Measurements from ENCODE around the gene DDX52.

DDX52 gene

DNA sequence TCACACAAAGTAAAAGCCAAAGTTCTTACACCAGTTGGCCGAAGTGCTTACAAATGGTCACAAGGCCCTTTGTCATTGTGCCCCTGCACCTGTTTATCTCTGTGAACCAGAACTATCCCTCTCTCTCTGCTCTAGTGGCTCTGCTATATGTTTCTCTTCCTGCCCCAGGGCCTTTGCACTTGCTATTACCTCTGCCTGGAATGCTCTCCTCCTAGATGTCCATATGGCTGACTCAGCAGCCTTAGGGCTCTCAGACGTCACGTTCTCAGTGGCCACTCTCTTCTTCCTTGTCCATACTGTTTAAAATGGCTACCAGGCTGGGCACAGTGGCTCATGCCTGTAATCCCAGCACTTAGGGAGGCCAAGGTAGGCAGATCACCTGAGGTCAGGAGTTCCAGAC, 38.8 kb upstream of the DDX52 start:
- TF ChIP-seq TEAD4 (IDR thresholded peaks at IDR 0.05) (no peak), EGR1 (IDR thresholded peaks at IDR 0.05) (no peak), TCF12 (IDR thresholded peaks at IDR 0.05; ENCODE audit: low read depth) (no peak), ZBTB7A (IDR thresholded peaks at IDR 0.05; ENCODE audit: low read depth) (no peak), TAF1 (IDR thresholded peaks at IDR 0.05; ENCODE audit: low read depth) (no peak), NFIC (IDR thresholded peaks at IDR 0.05) (no peak), CREB1 (IDR thresholded peaks at IDR 0.05; ENCODE audit: low read depth) (no peak), EP300 (IDR thresholded peaks at IDR 0.05; ENCODE audit: borderline replicate concordance) (no peak), RAD21 (IDR thresholded peaks at IDR 0.05; ENCODE audit: low read depth) (no peak), FOXM1 (IDR thresholded peaks at IDR 0.05; ENCODE audit: borderline replicate concordance, low read depth) (no peak), YY1 (IDR thresholded peaks at IDR 0.05; ENCODE audit: low read depth) (no peak), CEBPB (IDR thresholded peaks at IDR 0.05) (no peak)
- TF ChIP-seq, protein P1, sequence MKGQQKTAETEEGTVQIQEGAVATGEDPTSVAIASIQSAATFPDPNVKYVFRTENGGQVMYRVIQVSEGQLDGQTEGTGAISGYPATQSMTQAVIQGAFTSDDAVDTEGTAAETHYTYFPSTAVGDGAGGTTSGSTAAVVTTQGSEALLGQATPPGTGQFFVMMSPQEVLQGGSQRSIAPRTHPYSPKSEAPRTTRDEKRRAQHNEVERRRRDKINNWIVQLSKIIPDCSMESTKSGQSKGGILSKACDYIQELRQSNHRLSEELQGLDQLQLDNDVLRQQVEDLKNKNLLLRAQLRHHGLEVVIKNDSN (IDR thresholded peaks at IDR 0.05), result no peak
- TF ChIP-seq, protein P2, sequence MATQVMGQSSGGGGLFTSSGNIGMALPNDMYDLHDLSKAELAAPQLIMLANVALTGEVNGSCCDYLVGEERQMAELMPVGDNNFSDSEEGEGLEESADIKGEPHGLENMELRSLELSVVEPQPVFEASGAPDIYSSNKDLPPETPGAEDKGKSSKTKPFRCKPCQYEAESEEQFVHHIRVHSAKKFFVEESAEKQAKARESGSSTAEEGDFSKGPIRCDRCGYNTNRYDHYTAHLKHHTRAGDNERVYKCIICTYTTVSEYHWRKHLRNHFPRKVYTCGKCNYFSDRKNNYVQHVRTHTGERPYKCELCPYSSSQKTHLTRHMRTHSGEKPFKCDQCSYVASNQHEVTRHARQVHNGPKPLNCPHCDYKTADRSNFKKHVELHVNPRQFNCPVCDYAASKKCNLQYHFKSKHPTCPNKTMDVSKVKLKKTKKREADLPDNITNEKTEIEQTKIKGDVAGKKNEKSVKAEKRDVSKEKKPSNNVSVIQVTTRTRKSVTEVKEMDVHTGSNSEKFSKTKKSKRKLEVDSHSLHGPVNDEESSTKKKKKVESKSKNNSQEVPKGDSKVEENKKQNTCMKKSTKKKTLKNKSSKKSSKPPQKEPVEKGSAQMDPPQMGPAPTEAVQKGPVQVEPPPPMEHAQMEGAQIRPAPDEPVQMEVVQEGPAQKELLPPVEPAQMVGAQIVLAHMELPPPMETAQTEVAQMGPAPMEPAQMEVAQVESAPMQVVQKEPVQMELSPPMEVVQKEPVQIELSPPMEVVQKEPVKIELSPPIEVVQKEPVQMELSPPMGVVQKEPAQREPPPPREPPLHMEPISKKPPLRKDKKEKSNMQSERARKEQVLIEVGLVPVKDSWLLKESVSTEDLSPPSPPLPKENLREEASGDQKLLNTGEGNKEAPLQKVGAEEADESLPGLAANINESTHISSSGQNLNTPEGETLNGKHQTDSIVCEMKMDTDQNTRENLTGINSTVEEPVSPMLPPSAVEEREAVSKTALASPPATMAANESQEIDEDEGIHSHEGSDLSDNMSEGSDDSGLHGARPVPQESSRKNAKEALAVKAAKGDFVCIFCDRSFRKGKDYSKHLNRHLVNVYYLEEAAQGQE (IDR thresholded peaks at IDR 0.05; ENCODE audit: low read depth), result no peak
- TF ChIP-seq, protein P3, sequence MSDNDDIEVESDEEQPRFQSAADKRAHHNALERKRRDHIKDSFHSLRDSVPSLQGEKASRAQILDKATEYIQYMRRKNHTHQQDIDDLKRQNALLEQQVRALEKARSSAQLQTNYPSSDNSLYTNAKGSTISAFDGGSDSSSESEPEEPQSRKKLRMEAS (IDR thresholded peaks at IDR 0.05), result no peak

DNA sequence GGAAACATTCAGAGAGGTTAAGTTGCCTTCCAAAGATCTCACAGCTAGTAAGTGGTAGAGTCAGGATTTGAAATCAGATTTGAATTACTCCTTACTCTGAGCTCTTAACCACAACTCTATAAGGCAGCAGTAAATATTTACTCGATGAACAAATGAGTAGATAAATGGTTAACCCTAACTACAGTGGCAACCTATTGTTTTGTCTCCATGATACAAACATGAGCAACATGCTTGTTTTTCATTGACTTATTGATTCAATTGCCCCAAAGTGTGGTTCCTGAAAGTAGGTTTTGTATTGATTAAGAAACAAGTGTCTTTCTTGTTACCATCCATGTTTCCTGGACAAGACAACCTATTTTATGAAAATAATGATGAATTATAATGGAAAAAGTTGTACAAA, 34.8 kb upstream of the DDX52 start:
- no peak for TF ChIP-seq RAD21 (IDR thresholded peaks at IDR 0.05; ENCODE audit: low read depth)
- TF ChIP-seq YY1 (IDR thresholded peaks at IDR 0.05; ENCODE audit: low read depth), result no peak
- no peak for TF ChIP-seq ZBTB7A (IDR thresholded peaks at IDR 0.05; ENCODE audit: low read depth)
- no peak for TF ChIP-seq EGR1 (IDR thresholded peaks at IDR 0.05)
- no peak for TF ChIP-seq TAF1 (IDR thresholded peaks at IDR 0.05; ENCODE audit: low read depth)
- TF ChIP-seq TEAD4 (IDR thresholded peaks at IDR 0.05), result no peak

DNA sequence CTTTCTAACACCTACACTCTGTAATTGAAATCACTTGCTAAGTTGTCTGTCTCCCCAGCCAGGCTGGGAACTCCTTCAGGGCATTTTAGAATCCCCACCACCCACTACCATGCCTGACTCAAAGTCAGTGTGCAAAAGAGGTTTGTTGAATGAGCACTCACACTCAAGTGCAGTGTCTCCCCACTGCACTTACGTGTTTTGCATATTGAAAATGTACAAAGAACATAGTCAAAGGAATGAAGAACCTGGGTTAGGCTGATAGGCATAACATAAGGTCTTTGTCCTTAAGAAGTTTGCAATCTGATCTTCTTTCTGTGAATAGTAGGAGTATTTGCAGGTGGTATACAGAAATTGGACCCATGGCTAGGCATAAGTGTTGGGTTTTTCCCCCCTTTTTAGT, 33.8 kb upstream of the DDX52 start:
- TF ChIP-seq NFIC (IDR thresholded peaks at IDR 0.05) (no peak), TAF1 (IDR thresholded peaks at IDR 0.05; ENCODE audit: low read depth) (no peak), TCF12 (IDR thresholded peaks at IDR 0.05; ENCODE audit: low read depth) (no peak), TEAD4 (IDR thresholded peaks at IDR 0.05) (no peak), EP300 (IDR thresholded peaks at IDR 0.05; ENCODE audit: borderline replicate concordance) (no peak), CEBPB (IDR thresholded peaks at IDR 0.05) (no peak), ZBTB7A (IDR thresholded peaks at IDR 0.05; ENCODE audit: low read depth) (no peak), YY1 (IDR thresholded peaks at IDR 0.05; ENCODE audit: low read depth) (no peak), EGR1 (IDR thresholded peaks at IDR 0.05) (no peak), RAD21 (IDR thresholded peaks at IDR 0.05; ENCODE audit: low read depth) (no peak), CREB1 (IDR thresholded peaks at IDR 0.05; ENCODE audit: low read depth) (no peak), FOXM1 (IDR thresholded peaks at IDR 0.05; ENCODE audit: borderline replicate concordance, low read depth) (no peak)
- TF ChIP-seq, protein P3 (IDR thresholded peaks at IDR 0.05), result no peak
- TF ChIP-seq, protein P2 (IDR thresholded peaks at IDR 0.05; ENCODE audit: low read depth), result no peak
- TF ChIP-seq, protein P1 (IDR thresholded peaks at IDR 0.05), result no peak

DNA sequence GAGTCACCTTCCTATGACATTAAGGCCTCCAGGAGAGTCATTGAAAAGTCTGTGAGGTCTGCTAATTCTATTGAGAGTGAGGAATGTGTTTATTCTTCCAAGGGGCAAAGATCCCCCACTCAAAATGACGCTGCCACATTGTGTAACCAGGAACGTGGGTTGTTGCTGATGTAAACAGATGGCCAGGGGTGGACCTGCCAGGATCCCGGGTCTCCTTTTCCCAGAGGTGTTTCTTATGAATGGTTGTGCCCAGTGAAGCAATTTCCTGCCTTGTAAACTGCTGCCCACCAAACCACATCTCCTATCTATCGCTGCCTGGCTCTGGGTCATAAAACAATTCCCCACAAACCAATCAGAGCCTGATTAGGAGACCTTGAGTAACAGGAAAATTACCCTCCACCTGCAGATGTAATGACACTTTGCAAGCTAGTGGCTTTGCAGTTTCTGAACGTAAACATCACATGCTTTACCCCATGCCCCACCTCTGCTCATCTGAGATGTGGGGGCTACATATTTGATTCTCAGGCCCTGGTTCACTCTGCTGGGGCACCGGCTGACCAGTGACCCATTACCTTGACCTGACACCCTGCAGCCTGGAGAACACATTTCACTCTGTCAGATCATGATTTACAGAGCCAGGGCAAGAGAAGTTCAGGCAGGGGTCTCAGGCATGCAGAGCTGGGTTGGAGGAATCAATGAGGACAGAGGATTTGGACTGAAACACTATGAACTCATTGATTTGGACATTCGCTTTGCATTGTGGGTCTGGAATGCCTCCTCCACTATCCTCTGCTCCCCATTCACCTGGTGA, 33.1 kb upstream of the DDX52 start:
- no peak for TF ChIP-seq CREB1 (IDR thresholded peaks at IDR 0.05; ENCODE audit: low read depth)
- TF ChIP-seq EGR1 (IDR thresholded peaks at IDR 0.05), result no peak
- TF ChIP-seq TEAD4 (IDR thresholded peaks at IDR 0.05), result no peak
- no peak for TF ChIP-seq CEBPB (IDR thresholded peaks at IDR 0.05)
- no peak for TF ChIP-seq FOXM1 (IDR thresholded peaks at IDR 0.05; ENCODE audit: borderline replicate concordance, low read depth)

DNA sequence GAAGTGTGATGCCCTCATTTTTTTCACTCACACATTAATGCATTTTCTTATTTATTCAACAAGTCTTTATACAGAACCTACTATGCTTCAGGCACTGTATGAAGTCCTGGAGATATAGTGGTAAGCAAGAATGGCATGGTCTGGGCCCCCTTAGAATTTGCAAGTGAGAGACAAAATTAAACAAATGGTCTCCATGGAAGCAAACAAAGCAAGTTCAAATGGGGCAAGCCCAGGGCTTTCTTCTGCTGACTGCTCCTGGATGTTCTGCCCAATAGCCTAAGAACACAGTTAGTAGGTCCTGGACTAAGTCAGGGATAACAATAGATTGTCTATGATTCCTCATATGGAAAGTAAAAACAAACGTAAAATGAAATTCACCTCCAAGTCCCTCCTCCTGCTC, 31.3 kb upstream of the DDX52 start:
- TF ChIP-seq TCF12 (IDR thresholded peaks at IDR 0.05; ENCODE audit: low read depth), result no peak
- TF ChIP-seq, protein P2 (IDR thresholded peaks at IDR 0.05; ENCODE audit: low read depth), result no peak
- no peak for TF ChIP-seq FOXM1 (IDR thresholded peaks at IDR 0.05; ENCODE audit: borderline replicate concordance, low read depth)

All from Ishikawa (cell line).